CD14-positive monocyte (primary cell): ENCODE measurements around the gene CACNG3. TPM values are rescaled to one million over a fixed set of nuclear protein-coding genes. Genes with fewer than 3 reads are reported as not detected.

Experiments used
- DNase-seq, 3 donors: peaks; one replicate each; pipeline ENCODE4 v3.0.0-alpha.2; 2011 to 2022
- H2AFZ ChIP-seq: 2 replicates; pipeline ENCODE4 v1.6.0; 2012; ENCODE audit warnings: mild to moderate bottlenecking, low read depth, low read length, inconsistent platforms; ENCODE audit not compliant: insufficient read depth, poor library complexity, severe bottlenecking
- H3K27ac ChIP-seq, 2 donors: 1 replicate in 1 of 2; 2 replicates in 1 of 2; pipeline ENCODE4 v1.5.1; 2012 to 2013; ENCODE audit warnings: low read length in 2 of 2, control low read depth in 1 of 2, inconsistent platforms in 1 of 2, low read depth in 1 of 2, mild to moderate bottlenecking in 1 of 2
- H3K27me3 ChIP-seq, 2 donors: one replicate each; pipeline versions ENCODE4 v1.6.0 to v1.6.1; 2011 to 2013; ENCODE audit warnings: low read length in 2 of 2; ENCODE audit not compliant: control insufficient read depth in 2 of 2, insufficient read depth in 2 of 2
- H3K36me3 ChIP-seq, 2 donors: replicated peaks in 1 of 2; 1 replicate in 1 of 2; 2 replicates in 1 of 2; pipeline versions ENCODE4 v1.5.1 to v1.6.1; 2012 to 2013; ENCODE audit warnings: low read length in 2 of 2, control low read depth in 1 of 2, inconsistent platforms in 1 of 2, mild to moderate bottlenecking in 1 of 2; ENCODE audit not compliant: insufficient read depth in 2 of 2, control insufficient read depth in 1 of 2
- H3K4me1 ChIP-seq, 2 donors: 1 replicate in 1 of 2; 2 replicates in 1 of 2; pipeline versions ENCODE4 v1.5.1 to v1.6.1; 2012 to 2013; ENCODE audit warnings: low read length in 2 of 2, control low read depth in 1 of 2, inconsistent platforms in 1 of 2, mild to moderate bottlenecking in 1 of 2, moderate library complexity in 1 of 2; ENCODE audit not compliant: insufficient read depth in 2 of 2, control insufficient read depth in 1 of 2
- H3K4me2 ChIP-seq: replicated peaks from 2 replicates; pipeline ENCODE3; 2012; ENCODE audit warnings: low read length, moderate library complexity, mild to moderate bottlenecking; ENCODE audit not compliant: poor library complexity, severe bottlenecking; ENCODE audit errors: extremely low read depth
- H3K4me3 ChIP-seq, 3 experiments: fragments of 200-600 bp in 1 of 3; sonication (generic) in 1 of 3; replicated peaks in 1 of 3; 1 replicate in 2 of 3; 2 replicates in 1 of 3; pipeline ENCODE4 v1.5.1; 2011 to 2013; ENCODE audit warnings: low read length in 3 of 3, mild to moderate bottlenecking in 3 of 3, control low read depth in 2 of 3, low read depth in 2 of 3, inconsistent platforms in 1 of 3, moderate library complexity in 1 of 3
- H3K79me2 ChIP-seq: 2 replicates; pipeline ENCODE4 v1.6.0; 2012; ENCODE audit warnings: mild to moderate bottlenecking, control low read depth, inconsistent platforms, low read length, moderate library complexity; ENCODE audit not compliant: insufficient read depth
- H3K9ac ChIP-seq: 2 replicates; pipeline ENCODE4 v1.6.0; 2017; ENCODE audit warnings: low read length, mild to moderate bottlenecking; ENCODE audit not compliant: insufficient read depth, poor library complexity, severe bottlenecking
- H3K9me3 ChIP-seq, 2 donors: replicated peaks in 1 of 2; 1 replicate in 1 of 2; 2 replicates in 1 of 2; pipeline versions ENCODE4 v1.5.1 to v1.6.1; 2012 to 2013; ENCODE audit warnings: low read length in 2 of 2, control low read depth in 1 of 2; ENCODE audit not compliant: control insufficient read depth in 1 of 2, insufficient read depth in 1 of 2
- H4K20me1 ChIP-seq: 2 replicates; pipeline ENCODE4 v1.6.0; 2012; ENCODE audit warnings: mild to moderate bottlenecking, low read length, control low read depth, moderate library complexity; ENCODE audit not compliant: insufficient read depth
- H3K27ac Mint-ChIP-seq, 7 donors: one replicate each; pipeline ENCODE4 v1.8.0; 2020; ENCODE audit warnings: mild to moderate bottlenecking in 7 of 7, mixed read lengths in 7 of 7, moderate library complexity in 6 of 7, inconsistent platforms in 2 of 7
- H3K27me3 Mint-ChIP-seq, 3 donors: one replicate each; pipeline ENCODE4 v1.8.0; 2021 to 2022; ENCODE audit warnings: low read depth in 3 of 3, mild to moderate bottlenecking in 3 of 3, mixed read lengths in 3 of 3, moderate library complexity in 3 of 3, inconsistent platforms in 1 of 3
- H3K36me3 Mint-ChIP-seq, 2 donors: one replicate each; pipeline ENCODE4 v1.8.0; 2020; ENCODE audit warnings: mixed read lengths in 2 of 2, inconsistent platforms in 1 of 2, mild to moderate bottlenecking in 1 of 2
- H3K4me1 Mint-ChIP-seq: one replicate; pipeline ENCODE4 v1.8.0; 2020; ENCODE audit warnings: mild to moderate bottlenecking, mixed read lengths
- H3K4me3 Mint-ChIP-seq, 2 donors: one replicate each; pipeline ENCODE4 v1.8.0; 2020; ENCODE audit warnings: mild to moderate bottlenecking in 2 of 2, mixed read lengths in 2 of 2, moderate library complexity in 1 of 2
- H3K9me3 Mint-ChIP-seq, 7 donors: one replicate each; pipeline ENCODE4 v1.8.0; 2020 to 2022; ENCODE audit warnings: mixed read lengths in 7 of 7, mild to moderate bottlenecking in 6 of 7, moderate library complexity in 6 of 7, inconsistent platforms in 2 of 7
- CTCF ChIP-seq: fragments of 200-600 bp; IDR thresholded peaks from one replicate; pipeline ENCODE4 v1.8.0; 2022; ENCODE audit warnings: antibody characterized with exemption, mild to moderate bottlenecking
- WGBS: methylation state at CpG from one replicate; pipeline ENCODE4 v1.1.5; 2013; ENCODE audit warnings: missing lambda C conversion rate; ENCODE audit not compliant: insufficient coverage; 5-methylcytosine and 5-hydroxymethylcytosine counted together
- intact Hi-C, 2 donors: fragments of 100-400 bp; cut with micrococcal nuclease; formaldehyde crosslinking; loops; one replicate each; pipeline versions ENCODE4 v1.15.0 to v1.15.1; 2023
- polyA plus RNA-seq, 3 donors: library from polyadenylated mRNA; depleted of rRNA in 1 of 3; unstranded in 2 of 3; stranded (reverse) in 1 of 3; fragments of 300-500 nt in 2 of 3; fragments of >200 nt in 1 of 3; fragmentation: Illumina TruSeq in 2 of 3; gene quantifications; 1 replicate in 2 of 3; 2 replicates in 1 of 3; pipeline ENCODE4 v1.2.3, GENCODE V29; 2012 to 2021

Gene CACNG3
- polyA plus RNA-seq, 3 donors: not detected

- H3K4me2 ChIP-seq: no peak overlapping the region
- no peaks in the 10 kb centered on the region for H4K20me1 ChIP-seq
- H3K9me3 Mint-ChIP-seq: peaks cover 0 to 3% (median 0%) of the 10 kb centered on the region in 7 donors
- whole genome bisulfite sequencing: no CpG with 5 or more reads among the region's 1 CpG
- peaks cover 18 to 20% of the 10 kb centered on the region in 2 donors for H3K27me3 ChIP-seq
- TF ChIP-seq CTCF: no peak
- no peaks in the 10 kb centered on the region for H3K79me2 ChIP-seq
- H3K27ac Mint-ChIP-seq: no peak overlapping the region
- no peaks in the 10 kb centered on the region for H3K9me3 ChIP-seq
- H3K4me1 Mint-ChIP-seq: peaks cover 18% of the 10 kb centered on the region
- no peak overlapping the region for H3K4me3 ChIP-seq
- H3K36me3 Mint-ChIP-seq: no peaks in the 10 kb centered on the region
- no peak overlapping the region for H3K27ac ChIP-seq
- H3K4me3 Mint-ChIP-seq: no peak overlapping the region
- peaks cover 17 to 19% of the 10 kb centered on the region in 2 donors for H3K4me1 ChIP-seq
- no peak overlapping the region for H2AFZ ChIP-seq
- H3K9ac ChIP-seq: no peak overlapping the region
- intact Hi-C loops: no loop called here
- peaks cover 19 to 23% (median 23%) of the 10 kb centered on the region in 3 donors for H3K27me3 Mint-ChIP-seq
- no peaks in the 10 kb centered on the region for H3K36me3 ChIP-seq
- DNase-seq: no peak
Measured at GRCh38 chr16:24272379-24272778, 16.2 kb downstream of the CACNG3 start.

GRCh38 chr16:24273508-24274182 is 17.5 kb downstream of the CACNG3 start:
- no peaks in the 10 kb centered on the region for H3K79me2 ChIP-seq
- peaks cover 17 to 19% of the 10 kb centered on the region in 2 donors for H3K4me1 ChIP-seq
- peak overlapping the region in 1 of 3 experiments; percentile 51 for H3K4me3 ChIP-seq
- peaks cover 18% of the 10 kb centered on the region for H3K4me1 Mint-ChIP-seq
- peak overlapping the region; percentile 53 for H3K4me2 ChIP-seq
- H2AFZ ChIP-seq: no peak overlapping the region
- no peaks in the 10 kb centered on the region for H3K36me3 ChIP-seq
- no peaks in the 10 kb centered on the region for H4K20me1 ChIP-seq
- H3K9ac ChIP-seq: no peak overlapping the region
- TF ChIP-seq CTCF: no peak
- H3K27me3 ChIP-seq: peaks cover 18 to 20% of the 10 kb centered on the region in 2 donors
- H3K9me3 Mint-ChIP-seq: peaks cover 0 to 3% (median 0%) of the 10 kb centered on the region in 7 donors
- H3K27me3 Mint-ChIP-seq: peaks cover 18 to 22% (median 21%) of the 10 kb centered on the region in 3 donors
- no peaks in the 10 kb centered on the region for H3K9me3 ChIP-seq
- H3K27ac Mint-ChIP-seq: peak overlapping the region in 6 of 7 donors; percentile 43 to 85 (median 72)
- DNase-seq: peak; percentile 52 to 75 (median 64)
- WGBS: no CpG with 5 or more reads among the region's 8 CpGs
- H3K4me3 Mint-ChIP-seq: peak overlapping the region in 1 of 2 donors; percentile 80
- peak overlapping the region in 1 of 2 donors; percentile 0 for H3K27ac ChIP-seq
- intact Hi-C loops: no loop called here
- no peaks in the 10 kb centered on the region for H3K36me3 Mint-ChIP-seq
